Measurements from ENCODE around the gene SMCO3.

- TF ChIP-seq, protein P1, sequence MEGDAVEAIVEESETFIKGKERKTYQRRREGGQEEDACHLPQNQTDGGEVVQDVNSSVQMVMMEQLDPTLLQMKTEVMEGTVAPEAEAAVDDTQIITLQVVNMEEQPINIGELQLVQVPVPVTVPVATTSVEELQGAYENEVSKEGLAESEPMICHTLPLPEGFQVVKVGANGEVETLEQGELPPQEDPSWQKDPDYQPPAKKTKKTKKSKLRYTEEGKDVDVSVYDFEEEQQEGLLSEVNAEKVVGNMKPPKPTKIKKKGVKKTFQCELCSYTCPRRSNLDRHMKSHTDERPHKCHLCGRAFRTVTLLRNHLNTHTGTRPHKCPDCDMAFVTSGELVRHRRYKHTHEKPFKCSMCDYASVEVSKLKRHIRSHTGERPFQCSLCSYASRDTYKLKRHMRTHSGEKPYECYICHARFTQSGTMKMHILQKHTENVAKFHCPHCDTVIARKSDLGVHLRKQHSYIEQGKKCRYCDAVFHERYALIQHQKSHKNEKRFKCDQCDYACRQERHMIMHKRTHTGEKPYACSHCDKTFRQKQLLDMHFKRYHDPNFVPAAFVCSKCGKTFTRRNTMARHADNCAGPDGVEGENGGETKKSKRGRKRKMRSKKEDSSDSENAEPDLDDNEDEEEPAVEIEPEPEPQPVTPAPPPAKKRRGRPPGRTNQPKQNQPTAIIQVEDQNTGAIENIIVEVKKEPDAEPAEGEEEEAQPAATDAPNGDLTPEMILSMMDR (IDR thresholded peaks at IDR 0.05 in 4 of 5, conservative IDR thresholded peaks at IDR 0.05 in 1 of 5) = no peak
- TF ChIP-seq POLR2A (IDR thresholded peaks at IDR 0.05) = no peak
These were observed 32.1 kb upstream of the SMCO3 start for GRCh38 chr12:14846042-14846587.

Measured in gastrocnemius medialis (tissue), 4 donors.